WTC11 (cell line): Measurements from ENCODE around the gene EDN2. TPM values are rescaled to one million over a fixed set of nuclear protein-coding genes. Genes with fewer than 3 reads are reported as not detected.

ENCODE experiments used
- ATAC-seq: fragments of 200-7000 bp; cut with Tn5 transposase; 2 replicates; pipeline ENCODE4 v1.10.0; 2021; ENCODE audit warnings: mild to moderate bottlenecking, moderate library complexity
- CTCF ChIA-PET: fragments of 300-600 bp; sonication (Branson Sonifier 250); formaldehyde crosslinking; loops from one replicate; lab custom pipeline; 2021; ENCODE audit warnings: antibody characterized with exemption; lab: Charles Lee
- POLR2A ChIA-PET: fragments of 350-600 bp; sonication (Branson Sonifier 250); formaldehyde crosslinking; loops from one replicate; lab custom pipeline; 2021; ENCODE audit warnings: antibody characterized with exemption; lab: Charles Lee
- DNase-seq: peaks from one replicate; pipeline ENCODE4 v3.0.0; 2021; ENCODE audit warnings: low spot score
- H3K27ac Mint-ChIP-seq: 2 replicates; pipeline ENCODE4 v1.8.0; 2021; ENCODE audit warnings: mixed read lengths
- H3K27me3 Mint-ChIP-seq: 2 replicates; pipeline ENCODE4 v1.8.0; 2021; ENCODE audit warnings: low read depth, mild to moderate bottlenecking, moderate library complexity, mixed read lengths
- H3K36me3 Mint-ChIP-seq: 2 replicates; pipeline ENCODE4 v1.8.0; 2021; ENCODE audit warnings: mixed read lengths
- H3K4me1 Mint-ChIP-seq: 2 replicates; pipeline ENCODE4 v1.8.0; 2022; ENCODE audit warnings: mixed read lengths
- H3K4me3 Mint-ChIP-seq: 2 replicates; pipeline ENCODE4 v1.8.0; 2021; ENCODE audit warnings: mild to moderate bottlenecking, moderate library complexity, mixed read lengths
- H3K9me3 Mint-ChIP-seq: 2 replicates; pipeline ENCODE4 v1.8.0; 2021; ENCODE audit warnings: mixed read lengths
- ATF1 ChIP-seq: sonication (generic); formaldehyde crosslinking; IDR thresholded peaks from 2 replicates; pipeline ENCODE4 v1.8.1; 2023; ENCODE audit warnings: mild to moderate bottlenecking, moderate library complexity, missing genetic modification reagents
- FOXK1 ChIP-seq: sonication (generic); formaldehyde crosslinking; IDR thresholded peaks from 2 replicates; pipeline ENCODE4 v1.8.0; 2022; ENCODE audit warnings: mild to moderate bottlenecking, moderate library complexity, missing genetic modification reagents
- FOXP1 ChIP-seq: sonication (generic); formaldehyde crosslinking; IDR thresholded peaks from 2 replicates; pipeline ENCODE4 v1.8.0; 2022; ENCODE audit warnings: missing genetic modification reagents, mild to moderate bottlenecking, moderate library complexity, borderline replicate concordance
- GRHL2 ChIP-seq: fragments of 250-450 bp; sonication (Bioruptor Pico); IDR thresholded peaks from 2 replicates; pipeline ENCODE4 v1.8.0; 2022; ENCODE audit warnings: mild to moderate bottlenecking, moderate library complexity; ENCODE audit not compliant: insufficient replicate concordance, severe bottlenecking
- IRF2 ChIP-seq: sonication (generic); formaldehyde crosslinking; IDR thresholded peaks from 2 replicates; pipeline ENCODE4 v1.8.0; 2022; ENCODE audit warnings: low read depth, missing genetic modification reagents, borderline replicate concordance
- KAT7 ChIP-seq: sonication (generic); formaldehyde crosslinking; IDR thresholded peaks from 2 replicates; pipeline ENCODE4 v1.8.1; 2023; ENCODE audit warnings: missing genetic modification reagents, mild to moderate bottlenecking, borderline replicate concordance
- NFATC4 ChIP-seq: fragments of 250-450 bp; sonication (Bioruptor Pico); IDR thresholded peaks from 2 replicates; pipeline ENCODE4 v1.9.0; 2021; ENCODE audit warnings: mild to moderate bottlenecking
- NFYB ChIP-seq: sonication (generic); formaldehyde crosslinking; conservative IDR thresholded peaks from 2 replicates; pipeline ENCODE4 v1.8.0; 2022; ENCODE audit warnings: low read depth, missing genetic modification reagents
- NR3C1 ChIP-seq: sonication (generic); formaldehyde crosslinking; conservative IDR thresholded peaks from 2 replicates; pipeline ENCODE4 v1.8.1; 2023; ENCODE audit warnings: low read depth, mild to moderate bottlenecking, missing genetic modification reagents
- SMAD4 ChIP-seq: sonication (generic); formaldehyde crosslinking; IDR thresholded peaks from 2 replicates; pipeline ENCODE4 v1.8.0; 2022; ENCODE audit warnings: mild to moderate bottlenecking, missing genetic modification reagents
- SOX15 ChIP-seq: fragments of 250-450 bp; sonication (Bioruptor Pico); IDR thresholded peaks from 2 replicates; pipeline ENCODE4 v1.9.0; 2021; ENCODE audit warnings: mild to moderate bottlenecking
- ZBTB43 ChIP-seq: sonication (generic); formaldehyde crosslinking; IDR thresholded peaks from 2 replicates; pipeline ENCODE4 v1.8.1; 2023; ENCODE audit warnings: mild to moderate bottlenecking, missing genetic modification reagents
- ZNF219 ChIP-seq: sonication (generic); formaldehyde crosslinking; IDR thresholded peaks from 2 replicates; pipeline ENCODE4 v1.8.0; 2023; ENCODE audit warnings: missing genetic modification reagents, mild to moderate bottlenecking, borderline replicate concordance
- ZNF263 ChIP-seq: sonication (generic); formaldehyde crosslinking; IDR thresholded peaks from 2 replicates; pipeline ENCODE4 v1.8.1; 2022; ENCODE audit warnings: low read depth, mild to moderate bottlenecking, moderate library complexity, missing genetic modification reagents
- ZNF512 ChIP-seq: sonication (generic); formaldehyde crosslinking; IDR thresholded peaks from 2 replicates; pipeline ENCODE4 v1.8.1; 2022; ENCODE audit warnings: missing genetic modification reagents, borderline replicate concordance
- ZNF671 ChIP-seq: fragments of 250-450 bp; sonication (Bioruptor Pico); IDR thresholded peaks from 2 replicates; pipeline ENCODE4 v1.8.0; 2021; ENCODE audit warnings: mild to moderate bottlenecking
- total RNA-seq: library from RNA; stranded (reverse); gene quantifications from 3 replicates; pipeline ENCODE4 v1.2.3, GENCODE V29; 2021
- TF ChIP-seq, protein P1 (sequence below): sonication (generic); formaldehyde crosslinking; IDR thresholded peaks from 2 replicates; pipeline ENCODE4 v1.8.1; 2023; ENCODE audit warnings: mild to moderate bottlenecking, moderate library complexity, missing genetic modification reagents
- TF ChIP-seq, protein P2 (sequence below): sonication (generic); formaldehyde crosslinking; IDR thresholded peaks from 2 replicates; pipeline ENCODE4 v1.8.0; 2022; ENCODE audit warnings: mild to moderate bottlenecking, missing genetic modification reagents
- TF ChIP-seq, protein P3 (sequence below): fragments of 250-450 bp; sonication (Bioruptor Pico); IDR thresholded peaks from 2 replicates; pipeline ENCODE4 v1.9.0; 2021; ENCODE audit warnings: mild to moderate bottlenecking

The EDN2 gene
- total RNA-seq, 1 experiment from 2014 or later, result 0.33 TPM

DNA sequence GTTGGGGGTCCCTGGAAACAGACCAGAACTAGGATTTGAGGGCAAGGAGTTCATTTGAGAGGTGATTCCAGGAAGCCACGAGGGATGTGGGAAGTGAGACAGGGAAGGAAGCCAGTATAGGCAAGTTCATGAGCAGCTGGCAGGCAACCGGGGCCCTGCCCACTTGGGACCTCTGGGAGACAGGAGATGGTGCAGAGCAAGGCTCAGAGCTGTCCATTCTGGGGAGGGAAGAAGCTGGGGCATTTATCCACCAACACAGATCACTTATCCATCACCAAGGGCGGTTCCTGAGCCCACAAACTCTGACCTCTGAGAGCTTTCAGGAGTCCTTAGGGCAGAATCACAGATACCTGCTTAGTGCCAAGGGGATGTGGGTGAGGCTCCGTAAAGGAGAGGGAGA lies 16.8 kb downstream of the EDN2 start:
- TF ChIP-seq, protein P1, sequence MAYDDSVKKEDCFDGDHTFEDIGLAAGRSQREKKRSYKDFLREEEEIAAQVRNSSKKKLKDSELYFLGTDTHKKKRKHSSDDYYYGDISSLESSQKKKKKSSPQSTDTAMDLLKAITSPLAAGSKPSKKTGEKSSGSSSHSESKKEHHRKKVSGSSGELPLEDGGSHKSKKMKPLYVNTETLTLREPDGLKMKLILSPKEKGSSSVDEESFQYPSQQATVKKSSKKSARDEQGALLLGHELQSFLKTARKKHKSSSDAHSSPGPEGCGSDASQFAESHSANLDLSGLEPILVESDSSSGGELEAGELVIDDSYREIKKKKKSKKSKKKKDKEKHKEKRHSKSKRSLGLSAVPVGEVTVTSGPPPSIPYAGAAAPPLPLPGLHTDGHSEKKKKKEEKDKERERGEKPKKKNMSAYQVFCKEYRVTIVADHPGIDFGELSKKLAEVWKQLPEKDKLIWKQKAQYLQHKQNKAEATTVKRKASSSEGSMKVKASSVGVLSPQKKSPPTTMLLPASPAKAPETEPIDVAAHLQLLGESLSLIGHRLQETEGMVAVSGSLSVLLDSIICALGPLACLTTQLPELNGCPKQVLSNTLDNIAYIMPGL (CRISPR knock-in tag), result no peak
- TF ChIP-seq ZNF671 (CRISPR knock-in tag), result no peak
- no peak for TF ChIP-seq NFYB (CRISPR knock-in tag)
- TF ChIP-seq ZNF219 (CRISPR knock-in tag), result no peak
- no peak for TF ChIP-seq ATF1 (CRISPR knock-in tag)
- no peak for TF ChIP-seq NFATC4
- TF ChIP-seq ZBTB43 (CRISPR knock-in tag), result no peak
- no peak for TF ChIP-seq FOXK1 (CRISPR knock-in tag)
- no peak for TF ChIP-seq SMAD4 (CRISPR knock-in tag)
- TF ChIP-seq, protein P2, sequence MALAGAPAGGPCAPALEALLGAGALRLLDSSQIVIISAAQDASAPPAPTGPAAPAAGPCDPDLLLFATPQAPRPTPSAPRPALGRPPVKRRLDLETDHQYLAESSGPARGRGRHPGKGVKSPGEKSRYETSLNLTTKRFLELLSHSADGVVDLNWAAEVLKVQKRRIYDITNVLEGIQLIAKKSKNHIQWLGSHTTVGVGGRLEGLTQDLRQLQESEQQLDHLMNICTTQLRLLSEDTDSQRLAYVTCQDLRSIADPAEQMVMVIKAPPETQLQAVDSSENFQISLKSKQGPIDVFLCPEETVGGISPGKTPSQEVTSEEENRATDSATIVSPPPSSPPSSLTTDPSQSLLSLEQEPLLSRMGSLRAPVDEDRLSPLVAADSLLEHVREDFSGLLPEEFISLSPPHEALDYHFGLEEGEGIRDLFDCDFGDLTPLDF, result no peak
- no peak for TF ChIP-seq KAT7 (CRISPR knock-in tag)
- no peak for TF ChIP-seq ZNF512 (CRISPR knock-in tag)
- TF ChIP-seq FOXP1 (CRISPR knock-in tag), result no peak
- no peak for TF ChIP-seq IRF2
- TF ChIP-seq, protein P3, sequence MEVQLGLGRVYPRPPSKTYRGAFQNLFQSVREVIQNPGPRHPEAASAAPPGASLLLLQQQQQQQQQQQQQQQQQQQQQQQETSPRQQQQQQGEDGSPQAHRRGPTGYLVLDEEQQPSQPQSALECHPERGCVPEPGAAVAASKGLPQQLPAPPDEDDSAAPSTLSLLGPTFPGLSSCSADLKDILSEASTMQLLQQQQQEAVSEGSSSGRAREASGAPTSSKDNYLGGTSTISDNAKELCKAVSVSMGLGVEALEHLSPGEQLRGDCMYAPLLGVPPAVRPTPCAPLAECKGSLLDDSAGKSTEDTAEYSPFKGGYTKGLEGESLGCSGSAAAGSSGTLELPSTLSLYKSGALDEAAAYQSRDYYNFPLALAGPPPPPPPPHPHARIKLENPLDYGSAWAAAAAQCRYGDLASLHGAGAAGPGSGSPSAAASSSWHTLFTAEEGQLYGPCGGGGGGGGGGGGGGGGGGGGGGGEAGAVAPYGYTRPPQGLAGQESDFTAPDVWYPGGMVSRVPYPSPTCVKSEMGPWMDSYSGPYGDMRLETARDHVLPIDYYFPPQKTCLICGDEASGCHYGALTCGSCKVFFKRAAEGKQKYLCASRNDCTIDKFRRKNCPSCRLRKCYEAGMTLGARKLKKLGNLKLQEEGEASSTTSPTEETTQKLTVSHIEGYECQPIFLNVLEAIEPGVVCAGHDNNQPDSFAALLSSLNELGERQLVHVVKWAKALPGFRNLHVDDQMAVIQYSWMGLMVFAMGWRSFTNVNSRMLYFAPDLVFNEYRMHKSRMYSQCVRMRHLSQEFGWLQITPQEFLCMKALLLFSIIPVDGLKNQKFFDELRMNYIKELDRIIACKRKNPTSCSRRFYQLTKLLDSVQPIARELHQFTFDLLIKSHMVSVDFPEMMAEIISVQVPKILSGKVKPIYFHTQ (CRISPR knock-in tag), result no peak
- no peak for TF ChIP-seq GRHL2 (CRISPR knock-in tag)
- TF ChIP-seq SOX15, result no peak
- no peak for TF ChIP-seq ZNF263 (CRISPR knock-in tag)
- no peak for TF ChIP-seq NR3C1
- H3K36me3 Mint-ChIP-seq, result no peaks in the 10 kb centered on the region
- H3K27me3 Mint-ChIP-seq, result no peaks in the 10 kb centered on the region
- H3K9me3 Mint-ChIP-seq, result peaks cover under 1% of the 10 kb centered on the region; the same call in 1 of the 2 replicates
- POLR2A ChIA-PET, result no interaction called here
- CTCF ChIA-PET, result interaction anchor here (1.0 to 1.7 kb wide), 4 partner anchors 9 to 185 kb away, joined by 3 to 7 read pairs (median 3); no protein-coding TSS in a partner anchor
- H3K27ac Mint-ChIP-seq, result no peak overlapping the region
- H3K4me1 Mint-ChIP-seq, result no peaks in the 10 kb centered on the region
- no peak overlapping the region for H3K4me3 Mint-ChIP-seq
- ATAC-seq, result no peak
- DNase-seq, result no peak
